Astrocyte (in vitro differentiated cells and primary cell): ENCODE measurements around the gene RAET1G.

Experiments used
- CTCF ChIP-seq: IDR thresholded peaks from 2 replicates; pipeline ENCODE4 v1.5.1; 2011; ENCODE audit warnings: low read depth, mild to moderate bottlenecking, inconsistent platforms, low read length, moderate library complexity; ENCODE audit not compliant: insufficient read depth
- EZH2 ChIP-seq: IDR thresholded peaks from 2 replicates; pipeline ENCODE4 v1.6.1; 2012; ENCODE audit warnings: mild to moderate bottlenecking, low read length, inconsistent platforms; ENCODE audit not compliant: insufficient read depth

- TF ChIP-seq CTCF (no peak), EZH2 (no peak)
Observed at GRCh38 chr6:149881860-149882259, 41.1 kb downstream of the RAET1G start.
